NCI-H345 treated with DMSO at 0.1 percent for 48 hours (cell line): ENCODE measurements around the gene C3orf22.

ENCODE experiments used
- DNase-seq: peaks from one replicate; lab custom pipeline; 2025; ENCODE audit not compliant: unreplicated experiment; lab: John Stamatoyannopoulos, UW

Gene C3orf22

DNA sequence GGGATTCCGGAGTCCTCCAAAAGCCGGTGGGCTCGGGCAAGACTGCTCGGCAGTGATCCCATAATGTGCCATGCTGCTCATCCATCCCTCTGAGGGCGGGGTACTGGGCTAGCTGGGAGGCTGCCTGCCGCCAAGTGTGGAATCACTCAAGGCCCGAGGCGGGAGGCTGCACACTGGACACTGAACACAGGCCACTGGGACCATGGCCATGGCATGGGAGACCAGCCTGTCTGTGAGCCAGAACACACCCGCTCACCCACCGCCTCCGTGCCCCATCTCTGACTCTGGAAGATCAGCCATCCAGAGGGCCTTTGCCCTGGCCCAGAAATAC is 1.4 kb downstream of the C3orf22 start:
- DNase-seq = no peak

DNA sequence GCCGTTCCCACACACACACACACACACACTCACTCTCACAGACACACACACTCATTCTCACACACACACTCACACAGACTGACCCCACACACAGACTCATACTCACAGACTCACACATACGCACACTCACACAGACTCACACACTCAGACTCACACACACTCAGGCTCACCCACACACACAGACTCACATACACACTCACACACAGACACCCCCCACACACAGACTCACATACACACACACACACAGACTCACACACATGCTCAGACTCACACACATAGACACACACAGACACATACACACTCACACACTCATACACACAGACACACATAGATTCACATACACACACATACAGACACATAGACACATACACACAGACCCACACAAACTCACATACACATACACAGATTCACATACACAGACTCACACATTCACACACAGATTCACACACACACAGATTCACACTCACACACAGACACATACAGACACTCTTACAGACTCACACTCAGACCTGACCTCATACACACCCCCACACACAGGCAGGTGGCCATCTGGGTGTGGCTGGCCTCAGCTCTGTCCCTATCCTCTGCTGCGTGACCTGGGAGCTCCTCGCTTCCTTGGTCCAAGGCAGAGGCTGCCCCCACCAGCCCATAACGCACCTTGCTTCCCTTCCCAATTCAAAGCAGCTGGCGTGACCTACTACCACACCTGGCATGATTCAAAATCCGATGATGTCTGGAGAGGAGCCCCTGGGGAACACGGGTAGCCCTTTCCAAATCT is 1.9 kb downstream of the C3orf22 start:
- DNase-seq = no peak

DNA sequence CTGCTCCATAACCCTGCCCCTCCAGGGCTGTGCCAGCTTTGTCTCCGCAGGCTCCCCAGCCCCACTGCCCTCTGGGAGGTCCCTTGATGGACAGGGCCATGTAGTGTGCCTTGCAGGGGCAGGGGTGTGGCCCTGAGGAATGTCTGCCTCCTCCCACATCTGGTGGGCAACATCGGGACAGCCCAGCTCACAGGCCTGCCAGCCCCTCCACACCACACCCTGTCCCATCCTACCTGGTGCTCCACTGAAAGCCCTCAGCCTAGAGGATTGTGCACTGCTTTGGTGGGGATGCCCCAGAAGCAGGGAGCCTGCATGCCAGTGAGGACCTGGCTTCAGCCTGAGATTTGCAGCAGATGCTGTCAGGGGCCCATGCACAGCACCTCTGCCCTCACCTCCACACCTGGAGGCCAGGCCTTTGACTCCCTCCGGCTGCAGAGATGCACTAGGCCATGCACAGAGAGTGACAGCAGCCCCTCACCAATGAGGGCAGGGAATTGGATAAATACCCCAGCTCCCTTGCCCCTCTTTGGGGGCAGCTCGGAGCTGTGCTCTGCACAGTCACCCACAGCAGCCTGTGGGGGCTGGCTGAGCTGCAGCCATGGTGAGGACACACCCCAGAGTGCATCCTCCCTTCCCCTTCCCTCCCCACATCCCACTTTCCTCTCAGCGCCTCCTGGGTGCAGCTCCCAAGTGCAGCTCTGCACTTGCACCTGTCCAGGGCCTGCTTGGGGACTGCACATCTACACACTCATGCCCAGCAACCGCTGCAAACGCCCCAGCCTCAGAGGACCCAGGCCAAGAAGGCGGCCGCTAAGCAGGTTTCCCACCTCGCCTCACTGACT is 2.7 kb downstream of the C3orf22 start:
- no peak for DNase-seq

DNA sequence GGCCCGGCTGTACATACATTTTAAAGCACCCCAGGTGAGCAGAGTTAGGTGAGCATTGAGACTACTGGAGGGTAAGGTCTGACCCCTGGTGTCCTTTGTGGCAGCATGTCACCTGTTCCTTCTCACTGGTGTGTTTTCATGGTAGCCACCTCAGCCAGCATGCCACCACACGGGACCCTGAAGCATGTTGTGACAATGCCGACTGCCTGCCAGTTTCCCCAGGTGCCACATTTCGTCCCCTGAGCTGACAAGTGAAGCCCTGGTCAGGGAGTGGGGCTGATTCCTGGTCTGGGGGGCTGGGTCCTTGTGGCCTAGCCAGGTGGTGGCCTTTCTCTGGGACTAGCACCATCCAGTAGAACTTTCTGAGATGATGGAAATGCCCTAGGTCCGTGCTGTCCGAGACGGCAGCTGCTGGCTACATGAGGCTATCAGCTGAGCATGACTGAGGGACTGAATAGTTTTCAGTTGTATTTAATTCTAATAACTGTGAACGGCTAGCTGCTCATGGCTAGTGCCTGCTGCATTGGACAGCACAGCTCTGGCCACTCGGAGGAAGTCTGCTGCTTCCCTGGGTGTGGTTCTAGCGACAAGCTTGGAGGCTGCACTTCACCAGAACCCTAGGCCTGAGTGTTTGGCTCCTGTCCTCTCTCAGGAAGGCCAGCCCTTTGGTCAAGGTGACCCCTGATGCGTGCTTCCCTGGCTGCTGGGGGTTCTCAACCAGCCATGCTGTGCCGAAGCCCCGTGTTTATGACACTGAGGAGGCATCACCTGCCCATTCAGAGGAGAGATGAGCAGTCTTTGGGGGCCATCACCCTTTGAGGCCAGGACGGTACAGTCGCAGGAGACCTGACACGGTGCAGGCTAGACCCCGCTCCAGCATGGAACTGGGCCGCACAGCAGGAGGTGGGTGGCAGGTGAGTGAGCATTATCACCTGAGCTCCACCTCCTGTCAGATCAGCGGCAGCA is 3.9 kb downstream of the C3orf22 start:
- DNase-seq = no peak

DNA sequence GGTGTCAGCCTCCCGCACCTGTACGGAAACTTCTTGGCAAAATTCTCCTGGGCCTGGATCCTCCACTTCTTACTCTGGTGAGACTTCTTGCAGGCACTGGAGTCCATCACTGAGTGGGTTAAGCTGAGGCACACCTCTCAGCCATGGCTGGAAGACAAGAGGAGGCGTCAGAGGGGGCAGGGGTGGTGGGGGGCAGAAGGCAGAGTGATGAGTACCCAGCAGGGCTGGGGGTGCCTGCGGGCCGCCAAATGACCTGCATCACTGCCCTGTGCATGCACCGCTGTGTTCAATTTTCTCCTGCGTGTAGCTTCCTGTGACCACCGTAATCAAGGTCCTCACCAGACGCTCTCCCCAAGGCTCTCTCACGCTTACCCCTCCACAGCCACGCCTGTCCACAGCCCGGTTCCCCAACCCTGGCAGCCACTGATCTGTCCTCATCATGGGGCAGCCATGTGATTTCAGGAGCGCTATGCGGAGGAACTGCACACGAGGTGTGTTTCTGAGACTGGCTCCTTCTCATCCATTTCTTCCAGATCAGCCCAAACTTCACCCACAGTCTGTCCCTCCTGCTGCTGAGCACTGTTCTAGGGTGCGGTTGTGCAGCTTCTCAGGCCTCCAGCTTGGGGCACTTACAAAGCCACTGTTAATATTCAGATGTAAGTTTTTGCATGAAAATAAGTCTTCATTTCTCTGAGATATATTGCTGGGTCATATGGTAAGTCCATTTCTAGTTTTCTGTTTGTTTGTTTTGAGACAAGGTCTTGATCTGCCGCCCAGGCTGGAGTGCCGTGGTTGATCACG is 5.2 kb downstream of the C3orf22 start:
- DNase-seq = no peak

DNA sequence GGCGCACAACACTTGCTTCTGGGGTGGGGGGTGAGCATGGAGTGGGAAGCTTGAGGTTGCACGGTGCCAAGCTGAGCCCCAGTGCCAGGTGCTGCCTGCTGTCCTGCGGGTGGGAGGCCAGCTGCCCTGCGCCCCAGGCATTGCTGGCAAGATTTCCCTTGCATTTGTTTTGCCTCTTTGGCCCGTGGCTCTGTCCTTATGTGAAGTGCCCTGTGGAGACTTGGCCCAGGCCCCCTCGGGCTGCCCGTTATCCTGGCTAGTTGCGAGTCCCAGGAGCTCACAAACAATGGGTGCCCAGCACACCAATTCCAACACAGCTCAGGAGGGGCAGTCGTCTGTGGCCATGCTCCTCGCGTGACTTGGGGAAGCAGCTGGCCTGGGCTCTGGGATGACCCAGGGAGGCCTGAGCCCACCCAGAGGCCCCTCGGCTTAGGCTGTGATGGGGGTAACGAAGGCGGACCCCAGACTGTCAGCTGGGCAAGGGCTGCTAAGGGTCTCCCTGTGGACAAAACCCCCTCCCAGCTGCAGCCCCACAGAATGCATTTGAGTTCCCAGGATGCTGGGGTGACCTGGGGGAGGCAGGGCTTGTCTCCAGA is 5.9 kb downstream of the C3orf22 start:
- no peak for DNase-seq

DNA sequence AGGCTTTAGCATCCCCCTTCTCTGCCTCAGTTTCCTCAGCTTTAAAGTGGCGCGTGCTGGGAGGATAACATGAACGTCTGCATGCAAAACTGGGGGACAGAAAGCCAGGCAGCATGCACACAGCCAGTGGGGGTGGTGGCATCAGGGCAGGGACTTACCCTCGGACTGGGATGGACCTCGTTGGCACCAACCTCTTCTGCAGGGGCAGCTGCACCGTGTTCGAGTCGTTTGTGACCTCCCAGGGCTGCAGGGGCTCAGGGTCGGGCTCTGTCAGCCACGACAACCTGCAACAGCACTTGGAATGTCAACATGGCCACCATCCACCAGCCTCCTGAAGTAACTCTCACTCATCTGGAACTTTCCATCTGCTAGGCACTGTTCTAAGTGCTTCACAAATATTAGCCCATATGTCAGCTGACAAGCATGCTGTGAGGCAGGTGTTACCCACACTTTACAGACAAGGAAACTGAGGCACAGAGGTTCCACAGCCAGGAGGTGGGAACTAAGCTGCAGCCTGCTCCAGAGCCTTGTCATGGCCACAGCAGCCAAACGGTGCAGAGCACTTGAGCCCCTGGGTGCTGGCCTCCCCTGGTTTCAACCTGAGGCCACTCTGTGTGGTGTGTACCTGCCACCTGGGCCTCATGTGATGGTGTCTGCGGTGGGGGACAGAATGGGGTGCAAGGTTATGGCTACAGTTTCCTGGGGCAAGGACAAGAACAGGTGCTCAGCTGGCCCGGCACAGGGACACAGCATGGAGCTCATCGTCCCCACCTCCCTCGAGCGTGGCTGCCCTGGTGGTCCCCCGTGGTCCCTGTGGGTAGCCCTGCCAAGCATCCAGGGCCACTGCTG is 6.7 kb downstream of the C3orf22 start:
- no peak for DNase-seq

DNA sequence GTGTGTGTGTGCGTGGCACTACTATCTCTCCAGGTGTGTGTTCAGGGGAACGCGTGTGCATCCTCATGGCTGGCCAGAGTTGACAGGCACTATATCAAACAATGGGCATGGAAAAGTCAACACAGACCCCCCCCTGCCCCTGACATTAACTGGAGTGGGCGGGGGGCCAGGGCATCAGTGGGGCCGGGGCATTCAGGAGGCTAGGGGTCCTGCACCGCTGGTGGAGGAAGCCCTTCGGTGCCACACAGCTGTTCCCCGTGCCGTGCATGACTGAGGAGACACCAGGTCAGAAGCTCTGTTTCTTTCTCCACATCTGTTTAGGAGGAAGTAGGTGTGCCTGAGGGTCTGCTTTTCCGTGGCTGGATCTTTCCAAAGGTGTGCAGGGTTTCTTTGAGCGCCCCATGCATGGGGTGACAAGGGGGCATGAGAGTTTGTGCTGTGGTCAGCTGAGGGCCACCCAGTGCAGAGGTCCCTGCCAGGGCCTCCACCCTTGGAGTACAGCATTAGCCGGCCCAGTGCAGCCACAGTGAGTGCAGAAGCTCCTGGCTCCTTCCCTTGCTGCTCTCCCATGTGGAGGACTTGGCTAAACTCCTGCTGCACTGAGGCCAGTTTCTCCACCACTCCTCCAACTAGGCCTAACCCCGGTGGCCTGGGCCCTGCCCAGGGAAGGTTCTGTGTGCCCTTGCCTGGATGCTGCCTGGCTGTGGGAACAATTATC is 7.5 kb downstream of the C3orf22 start:
- no peak for DNase-seq

DNA sequence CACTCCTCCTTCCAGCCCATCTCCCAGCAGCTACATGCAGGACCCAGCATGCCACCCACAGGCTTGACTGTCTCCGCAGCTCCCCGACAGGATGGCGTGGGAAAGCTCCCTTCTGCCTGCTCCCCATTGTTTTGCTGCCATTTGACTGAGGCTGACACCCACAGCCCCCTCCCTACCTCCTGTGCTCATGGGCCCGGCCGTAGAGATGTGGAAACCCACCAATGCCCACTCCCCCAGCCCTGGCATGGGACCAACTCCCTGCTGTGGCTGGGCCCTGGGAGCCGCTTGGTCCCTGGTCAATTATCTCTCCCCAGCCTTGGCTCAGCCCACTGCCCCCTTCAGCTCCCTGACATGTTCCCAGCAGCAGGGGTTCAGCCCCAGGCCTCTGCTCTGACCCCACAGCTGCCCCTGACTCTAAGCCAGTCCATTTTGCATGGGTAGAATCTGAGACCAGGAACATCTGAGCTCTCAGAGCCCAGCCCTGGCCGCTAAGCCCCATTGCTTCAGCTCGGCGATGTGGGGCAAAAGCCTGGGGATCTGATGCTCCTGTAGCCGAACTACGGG is 8.2 kb downstream of the C3orf22 start:
- DNase-seq = no peak

DNA sequence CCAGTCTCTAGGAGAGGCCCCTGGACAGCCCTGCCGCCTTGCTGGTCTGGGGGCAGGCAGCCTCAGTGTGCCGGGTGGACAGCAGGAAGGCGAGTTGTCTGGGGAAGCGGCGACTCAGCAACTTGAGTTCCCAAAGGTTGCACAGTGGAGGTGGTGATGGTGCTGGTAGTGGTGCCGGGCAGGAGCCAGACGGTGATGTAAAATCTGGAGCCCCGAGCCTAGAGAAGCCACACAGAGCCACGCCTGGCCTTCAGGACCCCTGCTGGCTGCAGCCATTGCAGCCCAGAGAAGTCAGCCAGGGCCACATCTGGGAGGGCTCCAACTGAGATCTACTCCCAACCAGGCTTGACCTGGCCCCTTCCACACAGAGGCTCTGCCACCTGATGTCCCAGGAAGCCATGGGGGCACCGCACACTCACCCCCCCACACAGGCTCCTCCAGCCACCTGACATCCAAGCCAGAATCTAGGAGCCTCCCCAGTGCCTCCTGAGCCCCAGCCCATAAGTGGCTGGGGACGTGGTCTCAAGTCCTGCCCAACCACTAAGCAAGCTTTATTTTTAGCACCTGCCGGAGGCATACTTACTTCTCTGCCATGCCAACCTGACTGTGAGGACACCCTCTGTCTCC is 8.8 kb downstream of the C3orf22 start:
- DNase-seq = no peak

DNA sequence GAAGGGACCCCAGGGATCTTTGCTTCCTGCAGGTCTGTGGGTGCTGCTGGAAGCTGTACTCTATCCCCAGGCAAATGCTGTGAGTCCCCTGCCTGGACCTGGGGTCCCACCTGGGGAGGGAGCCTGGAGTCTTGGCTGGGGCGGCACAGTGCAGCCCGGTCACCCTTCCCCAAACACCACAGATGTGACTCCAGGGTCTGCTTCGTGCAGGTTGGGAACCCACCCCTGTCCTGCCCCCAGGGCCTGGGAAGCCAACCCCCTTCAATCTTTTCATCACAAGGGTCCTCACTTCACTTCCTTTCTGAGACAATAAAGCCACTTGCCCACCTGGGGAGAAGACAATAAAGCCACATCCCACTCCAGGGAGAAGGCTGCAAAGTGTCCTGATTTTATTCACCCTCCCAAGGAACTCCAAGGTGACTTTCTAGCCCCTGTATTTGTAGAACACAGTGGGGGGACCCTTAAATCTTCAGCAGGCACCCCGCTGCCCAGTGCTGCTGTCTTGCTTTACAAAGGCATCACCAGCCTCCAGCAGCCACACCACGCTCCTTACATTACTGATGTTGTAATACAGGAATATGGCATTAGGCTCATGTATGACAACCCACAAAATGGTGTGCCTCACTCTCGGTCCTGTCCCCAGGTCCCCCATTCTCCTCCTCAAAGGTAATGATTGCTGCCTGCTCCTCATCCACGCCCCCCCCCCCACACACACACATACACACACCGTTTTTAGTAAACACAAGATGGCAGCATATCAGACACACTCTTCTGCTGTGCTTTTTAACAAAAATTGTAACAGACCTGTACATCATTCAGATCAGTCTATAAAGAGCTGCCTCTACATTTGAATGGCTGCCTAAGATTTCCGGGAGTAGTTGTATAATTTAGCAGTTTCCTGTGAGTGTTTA is 9.9 kb downstream of the C3orf22 start:
- no peak for DNase-seq

DNA sequence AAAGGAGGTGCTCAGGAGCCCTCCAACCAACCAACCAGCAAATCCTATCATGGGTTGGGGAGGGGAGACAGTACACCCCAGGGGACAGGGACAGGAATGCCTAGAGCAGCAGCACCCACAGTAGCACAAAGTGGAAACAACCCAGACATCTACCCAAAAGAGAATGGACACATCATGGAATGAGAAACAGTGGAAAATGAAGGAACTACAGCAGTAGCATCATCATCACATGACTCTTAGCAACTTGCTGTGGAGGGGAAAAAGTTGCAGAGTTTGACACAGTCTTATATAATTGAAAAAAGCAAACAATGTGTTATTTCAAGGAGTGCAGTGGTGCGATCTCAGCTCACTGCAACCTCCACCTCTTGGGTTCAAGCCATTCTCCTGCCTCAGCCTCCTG is 11.0 kb downstream of the C3orf22 start:
- no peak for DNase-seq

DNA sequence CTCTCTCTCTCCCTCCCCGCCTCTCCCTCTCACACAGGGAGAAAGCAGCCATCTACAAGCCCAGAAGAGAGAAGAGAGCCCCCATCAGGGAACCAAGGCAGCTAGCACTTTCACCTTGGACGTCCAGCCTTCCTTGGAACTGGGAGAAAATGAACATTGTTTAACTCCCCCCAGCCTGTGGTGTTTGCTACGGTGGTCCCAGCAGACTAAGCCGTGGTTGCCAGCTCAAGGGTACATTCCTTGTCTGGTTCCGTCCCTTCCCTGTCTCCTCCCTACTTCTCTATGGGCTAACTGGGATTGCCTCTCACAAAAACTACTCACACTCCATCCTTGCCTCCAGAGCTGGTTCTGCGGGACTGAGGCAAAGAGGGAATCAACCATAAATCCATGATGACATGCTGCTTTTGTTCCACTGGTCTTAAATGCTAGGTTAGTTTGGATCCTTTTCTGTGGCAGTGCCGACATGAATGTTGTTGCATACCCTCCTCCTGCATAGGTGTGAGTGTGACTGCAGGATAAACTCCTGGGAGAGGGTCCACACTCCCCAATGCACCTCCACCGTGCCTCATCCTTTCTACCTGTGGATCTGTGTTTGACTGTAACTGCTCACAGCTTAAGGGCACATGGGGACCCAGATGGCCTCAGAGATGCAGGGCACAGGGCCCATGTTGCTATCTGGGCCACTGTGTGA is 12.0 kb downstream of the C3orf22 start:
- no peak for DNase-seq

DNA sequence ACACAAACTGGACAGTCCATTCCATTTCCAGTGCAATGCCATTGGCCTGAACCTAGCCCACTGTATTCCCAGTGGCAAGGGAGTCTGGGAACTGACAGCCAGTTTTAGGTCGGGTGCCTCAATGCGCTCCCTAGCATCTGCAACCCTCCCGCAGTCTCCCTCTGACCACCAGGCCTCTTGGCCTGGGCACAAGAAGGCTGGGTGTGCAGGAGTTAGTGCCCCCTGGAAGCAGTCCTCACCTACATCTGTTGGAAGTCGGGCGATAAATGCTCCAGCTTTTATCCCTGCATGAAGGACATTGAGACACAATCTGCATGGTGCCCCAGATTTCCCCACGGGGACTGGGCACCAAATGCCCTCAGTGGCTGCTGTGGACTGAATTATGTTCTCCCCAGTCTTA is 12.7 kb downstream of the C3orf22 start:
- no peak for DNase-seq

DNA sequence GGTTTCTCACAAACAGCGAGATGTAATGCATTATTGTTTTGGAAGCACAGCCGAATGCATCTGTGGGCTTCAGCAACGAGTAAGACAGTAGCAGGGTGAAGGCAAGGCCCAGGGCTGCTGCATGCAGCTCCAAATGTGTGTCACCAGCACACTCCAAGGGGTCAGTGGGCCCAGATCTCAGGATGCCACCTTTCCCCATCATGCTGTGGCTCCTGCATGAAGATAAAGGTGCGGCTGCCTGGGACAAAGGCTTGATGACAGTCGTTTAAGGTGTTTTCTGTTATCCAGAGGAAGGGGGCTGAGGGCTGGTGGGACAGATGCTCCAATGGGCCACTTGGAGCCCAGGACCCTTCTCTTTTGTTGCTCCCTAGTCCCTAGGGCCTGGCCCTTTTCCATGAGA is 13.2 kb downstream of the C3orf22 start:
- no peak for DNase-seq

DNA sequence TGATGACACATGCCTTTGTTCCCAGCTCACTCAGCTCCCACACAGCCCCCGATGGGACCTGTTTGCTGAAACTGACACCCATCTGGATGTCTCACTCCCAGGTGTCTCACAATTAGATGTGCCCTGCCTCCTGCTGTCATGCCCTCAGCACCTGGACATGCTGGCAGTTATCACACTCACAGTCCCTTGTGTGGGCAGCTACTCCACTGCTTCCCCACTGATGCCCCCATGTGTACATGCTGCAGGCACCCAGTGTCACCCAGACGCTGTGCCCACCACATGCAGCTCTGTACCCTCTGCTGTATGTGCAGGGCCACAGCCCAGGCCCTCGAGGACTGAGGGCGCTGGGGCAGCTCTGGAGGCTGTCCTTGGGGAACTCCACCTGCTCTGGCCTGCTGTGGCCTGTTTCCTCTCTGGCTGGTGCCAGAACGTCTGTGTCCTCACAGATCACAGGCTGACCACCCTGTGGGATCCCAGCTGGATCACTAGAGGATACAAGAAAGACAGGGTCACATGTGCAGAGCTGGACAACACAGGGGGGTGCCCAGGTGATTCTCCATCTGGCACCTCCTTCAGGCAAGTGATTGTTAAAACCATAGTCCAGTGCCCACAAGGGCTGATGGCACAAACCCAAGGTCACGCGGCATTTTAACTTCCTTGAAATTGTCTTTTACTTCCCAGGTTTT is 14.0 kb downstream of the C3orf22 start:
- no peak for DNase-seq
